ENCODE measurements around the gene PRDM7.
A peak's percentile ranks its signal among the peaks of the same experiment; 100 is the strongest.

The PRDM7 gene

GRCh38 chr16:90033387-90033786, 43.7 kb downstream of the PRDM7 start:
- no peak for TF ChIP-seq ZNF274 (IDR thresholded peaks at IDR 0.05; ENCODE audit: low read depth, low read length)
- H3K4me3 ChIP-seq (ENCODE audit: low read length) = no peak overlapping the region

GRCh38 chr16:90032674-90033331, 44.3 kb downstream of the PRDM7 start:
- TF ChIP-seq ZNF274 (IDR thresholded peaks at IDR 0.05; ENCODE audit: low read depth, low read length) = no peak
- H3K4me3 ChIP-seq (ENCODE audit: low read length) = no peak overlapping the region

GRCh38 chr16:90031931-90032673, 45.0 kb downstream of the PRDM7 start:
- TF ChIP-seq ZNF274 (IDR thresholded peaks at IDR 0.05; ENCODE audit: low read depth, low read length) = no peak
- no peak overlapping the region for H3K4me3 ChIP-seq (ENCODE audit: low read length)

GRCh38 chr16:90031186-90031930, 45.8 kb downstream of the PRDM7 start:
- H3K4me3 ChIP-seq (ENCODE audit: low read length) = no peak overlapping the region
- TF ChIP-seq ZNF274 (IDR thresholded peaks at IDR 0.05; ENCODE audit: low read depth, low read length) = no peak

GRCh38 chr16:90028985-90029384, 48.1 kb downstream of the PRDM7 start:
- H3K4me3 ChIP-seq (ENCODE audit: low read length) = no peak overlapping the region
- TF ChIP-seq ZNF274 (IDR thresholded peaks at IDR 0.05; ENCODE audit: low read depth, low read length) = no peak

GRCh38 chr16:90027611-90028010, 49.5 kb downstream of the PRDM7 start:
- TF ChIP-seq ZNF274 (IDR thresholded peaks at IDR 0.05; ENCODE audit: low read depth, low read length) = no peak
- H3K4me3 ChIP-seq (ENCODE audit: low read length) = no peak overlapping the region

- no peak overlapping the region for H3K4me3 ChIP-seq (ENCODE audit: low read length)
- TF ChIP-seq ZNF274 (IDR thresholded peaks at IDR 0.05; ENCODE audit: low read depth, low read length) = no peak
Observed at GRCh38 chr16:90026135-90026534, 51.0 kb downstream of the PRDM7 start.

- no peak for TF ChIP-seq ZNF274 (IDR thresholded peaks at IDR 0.05; ENCODE audit: low read depth, low read length)
- peak overlapping the region; percentile 56; the same call in 1 of the 2 replicates for H3K4me3 ChIP-seq (ENCODE audit: low read length)
Observed at GRCh38 chr16:90023078-90023447, 54.1 kb downstream of the PRDM7 start.

GRCh38 chr16:90022209-90023077, 54.7 kb downstream of the PRDM7 start:
- peak overlapping the region; percentile 56; the same call in 1 of the 2 replicates for H3K4me3 ChIP-seq (ENCODE audit: low read length)
- no peak for TF ChIP-seq ZNF274 (IDR thresholded peaks at IDR 0.05; ENCODE audit: low read depth, low read length)

- no peak for TF ChIP-seq ZNF274 (IDR thresholded peaks at IDR 0.05; ENCODE audit: low read depth, low read length)
- H3K4me3 ChIP-seq (ENCODE audit: low read length) = no peak overlapping the region
Observed at GRCh38 chr16:90020838-90021382, 56.2 kb downstream of the PRDM7 start.

GRCh38 chr16:90020260-90020837, 56.8 kb downstream of the PRDM7 start:
- peak overlapping the region; percentile 59; the same call in 1 of the 2 replicates for H3K4me3 ChIP-seq (ENCODE audit: low read length)
- no peak for TF ChIP-seq ZNF274 (IDR thresholded peaks at IDR 0.05; ENCODE audit: low read depth, low read length)

GRCh38 chr16:90019543-90020259, 57.4 kb downstream of the PRDM7 start:
- no peak for TF ChIP-seq ZNF274 (IDR thresholded peaks at IDR 0.05; ENCODE audit: low read depth, low read length)
- H3K4me3 ChIP-seq (ENCODE audit: low read length) = peak overlapping the region; percentile 59; the same call in 1 of the 2 replicates
